Fibroblast of pulmonary artery (primary cell): ENCODE results near the gene FOXF2.
A peak's percentile ranks its signal among the peaks of the same experiment; 100 is the strongest.

Experiments used
- DNase-seq: peaks from one replicate; pipeline ENCODE4 v3.0.0-alpha.2; 2010; ENCODE audit warnings: low read depth
- H3K4me3 ChIP-seq: replicated peaks from 2 replicates; pipeline ENCODE4 v1.5.1; 2011; ENCODE audit warnings: low read depth, mild to moderate bottlenecking, control low read depth, low read length, moderate library complexity
- TF ChIP-seq, protein P1 (sequence below): IDR thresholded peaks from 2 replicates; pipeline ENCODE4 v1.5.1; 2011; ENCODE audit warnings: mild to moderate bottlenecking, control low read depth, low read length, inconsistent platforms; ENCODE audit errors: missing control alignments

FOXF2 gene

GRCh38 chr6:1396952-1397868, 7.8 kb downstream of the FOXF2 start:
- no peak overlapping the region for H3K4me3 ChIP-seq
- TF ChIP-seq, protein P1, sequence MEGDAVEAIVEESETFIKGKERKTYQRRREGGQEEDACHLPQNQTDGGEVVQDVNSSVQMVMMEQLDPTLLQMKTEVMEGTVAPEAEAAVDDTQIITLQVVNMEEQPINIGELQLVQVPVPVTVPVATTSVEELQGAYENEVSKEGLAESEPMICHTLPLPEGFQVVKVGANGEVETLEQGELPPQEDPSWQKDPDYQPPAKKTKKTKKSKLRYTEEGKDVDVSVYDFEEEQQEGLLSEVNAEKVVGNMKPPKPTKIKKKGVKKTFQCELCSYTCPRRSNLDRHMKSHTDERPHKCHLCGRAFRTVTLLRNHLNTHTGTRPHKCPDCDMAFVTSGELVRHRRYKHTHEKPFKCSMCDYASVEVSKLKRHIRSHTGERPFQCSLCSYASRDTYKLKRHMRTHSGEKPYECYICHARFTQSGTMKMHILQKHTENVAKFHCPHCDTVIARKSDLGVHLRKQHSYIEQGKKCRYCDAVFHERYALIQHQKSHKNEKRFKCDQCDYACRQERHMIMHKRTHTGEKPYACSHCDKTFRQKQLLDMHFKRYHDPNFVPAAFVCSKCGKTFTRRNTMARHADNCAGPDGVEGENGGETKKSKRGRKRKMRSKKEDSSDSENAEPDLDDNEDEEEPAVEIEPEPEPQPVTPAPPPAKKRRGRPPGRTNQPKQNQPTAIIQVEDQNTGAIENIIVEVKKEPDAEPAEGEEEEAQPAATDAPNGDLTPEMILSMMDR, result peak; percentile 99
- DNase-seq, result peak; percentile 74

DNA sequence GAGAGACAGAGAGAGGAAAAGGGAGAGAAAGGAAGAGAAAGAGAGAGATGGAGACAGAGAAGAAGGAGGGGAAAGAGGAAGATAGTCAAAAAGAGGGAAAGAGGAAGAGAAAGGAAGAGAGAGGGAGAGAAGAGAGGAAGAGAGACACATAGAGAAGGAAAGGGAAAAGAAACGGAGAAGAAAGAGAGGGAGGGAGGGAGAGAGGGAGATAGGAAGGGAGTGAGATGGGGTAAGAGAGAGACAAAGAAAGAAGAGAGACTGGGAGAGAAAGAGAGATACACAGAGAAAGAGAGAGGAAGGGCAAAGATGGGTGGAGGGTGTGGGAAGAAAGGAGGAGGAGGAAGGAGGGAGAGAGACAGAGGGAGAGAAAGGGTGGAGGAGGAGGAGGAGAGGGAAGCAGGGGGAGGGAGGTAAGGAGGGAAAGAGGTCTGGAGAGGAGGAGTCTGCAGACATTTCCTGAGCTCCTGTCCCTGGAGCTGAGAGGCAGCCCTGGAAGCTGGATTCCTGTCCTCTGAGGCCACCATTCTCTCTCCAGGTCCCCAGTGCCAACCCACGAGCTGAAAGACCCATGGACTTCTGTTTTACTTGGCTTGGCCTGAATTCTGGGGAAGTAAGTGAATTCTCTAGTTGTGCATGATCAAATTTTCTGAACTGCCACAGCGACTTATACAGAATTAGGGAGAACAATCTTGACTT, 9.9 kb downstream of the FOXF2 start:
- DNase-seq, result no peak
- no peak overlapping the region for H3K4me3 ChIP-seq
- TF ChIP-seq, protein P1, result no peak

DNA sequence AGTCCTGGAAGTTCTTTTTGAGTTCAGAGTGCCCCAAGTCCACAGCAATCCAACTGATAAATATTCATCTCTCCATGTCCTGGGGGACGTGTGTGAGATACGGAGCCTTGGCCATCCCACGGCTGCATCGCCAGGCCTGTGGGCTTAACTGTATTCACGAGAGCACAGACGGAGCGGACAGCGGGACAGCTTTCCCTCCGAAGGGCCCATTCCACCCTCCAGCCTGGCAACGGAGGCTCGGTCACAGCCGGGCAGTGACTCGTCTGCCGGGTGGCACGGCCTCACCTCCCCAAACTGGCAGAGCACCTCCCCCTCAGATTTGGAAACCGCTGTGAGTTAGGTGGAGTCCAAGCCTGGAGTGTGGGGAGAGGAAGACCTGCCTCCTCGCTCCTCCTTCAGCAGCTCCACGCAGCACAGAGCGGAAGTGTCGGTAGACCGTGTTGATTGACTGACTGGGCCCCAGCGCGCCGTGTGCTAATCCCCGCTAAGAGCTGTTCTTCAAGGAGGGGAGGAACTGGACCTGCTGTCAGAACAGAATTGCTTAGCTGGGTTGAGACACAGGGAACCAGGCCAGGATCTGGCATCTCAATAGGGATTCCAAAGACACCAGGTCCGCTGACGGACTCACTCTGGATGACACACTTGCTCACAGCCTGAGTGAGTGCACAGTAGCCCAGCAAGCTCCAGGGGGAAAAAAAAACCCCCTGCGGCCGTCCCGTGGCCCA, 10.9 kb downstream of the FOXF2 start:
- TF ChIP-seq, protein P1, result no peak
- no peak for DNase-seq
- H3K4me3 ChIP-seq, result no peak overlapping the region

DNA sequence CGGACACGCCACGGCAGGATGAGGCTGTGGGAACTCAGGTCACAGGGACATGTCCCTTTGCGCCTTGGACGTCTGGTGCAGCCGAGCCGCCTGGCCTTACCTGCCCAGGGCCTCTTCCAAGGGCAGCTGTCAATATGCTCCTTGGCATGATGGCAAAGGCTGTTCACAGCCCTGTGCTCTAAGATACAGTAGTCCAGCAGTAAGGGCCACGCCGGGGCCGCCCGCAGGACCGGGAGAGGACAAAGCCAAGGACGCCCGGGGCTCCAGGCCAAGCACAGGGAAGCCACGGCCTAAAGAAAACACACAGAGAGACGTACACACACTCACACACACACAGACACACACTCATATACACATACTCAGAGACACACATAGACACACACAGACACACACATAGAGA, 13.0 kb downstream of the FOXF2 start:
- no peak overlapping the region for H3K4me3 ChIP-seq
- TF ChIP-seq, protein P1, result no peak
- DNase-seq, result no peak

- no peak overlapping the region for H3K4me3 ChIP-seq
- DNase-seq, result no peak
- TF ChIP-seq, protein P1, result no peak
These were observed 13.5 kb downstream of the FOXF2 start for GRCh38 chr6:1402868-1403267.

GRCh38 chr6:1403851-1404712, 14.7 kb downstream of the FOXF2 start:
- no peak for DNase-seq
- TF ChIP-seq, protein P1, result no peak
- no peak overlapping the region for H3K4me3 ChIP-seq
